Brain microvascular endothelial cell (primary cell): Measurements from ENCODE around the gene TNFRSF19.

ENCODE experiments used
- DNase-seq: peaks from one replicate; pipeline ENCODE4 v3.0.0-alpha.2; 2020
- H3K27ac ChIP-seq: fragments of 250-450 bp; sonication (Bioruptor Pico); 2 replicates; pipeline ENCODE4 v1.5.1; 2020; ENCODE audit warnings: mild to moderate bottlenecking, moderate library complexity
- H3K27me3 ChIP-seq: fragments of 250-450 bp; sonication (Bioruptor Pico); replicated peaks from 2 replicates; pipeline ENCODE4 v1.5.1; 2020; ENCODE audit warnings: mild to moderate bottlenecking
- H3K36me3 ChIP-seq: fragments of 250-450 bp; sonication (Bioruptor Pico); replicated peaks from 2 replicates; pipeline ENCODE4 v1.5.1; 2020; ENCODE audit warnings: mild to moderate bottlenecking
- H3K4me3 ChIP-seq: 2 replicates; pipeline ENCODE4 v1.5.1; 2011; ENCODE audit warnings: low read depth, mild to moderate bottlenecking, control low read depth, low read length, moderate library complexity
- in situ Hi-C: cut with HindIII; loops from 2 replicates; pipeline ENCODE4 v1.10.0; 2017; ENCODE audit warnings: low sequenced_read_pairs, low pct_ligation_motif_present
- TF ChIP-seq, protein P1 (sequence below): IDR thresholded peaks from 2 replicates; pipeline ENCODE4 v1.5.1; 2011; ENCODE audit warnings: low read depth, mild to moderate bottlenecking, moderate library complexity, low read length, control low read depth, inconsistent platforms; ENCODE audit errors: missing control alignments

The TNFRSF19 gene

GRCh38 chr13:23578411-23579071 is 8.3 kb downstream of the TNFRSF19 start:
- peak; percentile 69 for DNase-seq
- in situ Hi-C loops = no loop called here
- Histone ChIP-seq H3K4me3 (peak overlapping the region; percentile 85), H3K27me3 (no peaks in the 10 kb centered on the region), H3K36me3 (no peaks in the 10 kb centered on the region), H3K27ac (peak overlapping the region; percentile 83)
- TF ChIP-seq, protein P1, sequence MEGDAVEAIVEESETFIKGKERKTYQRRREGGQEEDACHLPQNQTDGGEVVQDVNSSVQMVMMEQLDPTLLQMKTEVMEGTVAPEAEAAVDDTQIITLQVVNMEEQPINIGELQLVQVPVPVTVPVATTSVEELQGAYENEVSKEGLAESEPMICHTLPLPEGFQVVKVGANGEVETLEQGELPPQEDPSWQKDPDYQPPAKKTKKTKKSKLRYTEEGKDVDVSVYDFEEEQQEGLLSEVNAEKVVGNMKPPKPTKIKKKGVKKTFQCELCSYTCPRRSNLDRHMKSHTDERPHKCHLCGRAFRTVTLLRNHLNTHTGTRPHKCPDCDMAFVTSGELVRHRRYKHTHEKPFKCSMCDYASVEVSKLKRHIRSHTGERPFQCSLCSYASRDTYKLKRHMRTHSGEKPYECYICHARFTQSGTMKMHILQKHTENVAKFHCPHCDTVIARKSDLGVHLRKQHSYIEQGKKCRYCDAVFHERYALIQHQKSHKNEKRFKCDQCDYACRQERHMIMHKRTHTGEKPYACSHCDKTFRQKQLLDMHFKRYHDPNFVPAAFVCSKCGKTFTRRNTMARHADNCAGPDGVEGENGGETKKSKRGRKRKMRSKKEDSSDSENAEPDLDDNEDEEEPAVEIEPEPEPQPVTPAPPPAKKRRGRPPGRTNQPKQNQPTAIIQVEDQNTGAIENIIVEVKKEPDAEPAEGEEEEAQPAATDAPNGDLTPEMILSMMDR = peak; percentile 78

DNA sequence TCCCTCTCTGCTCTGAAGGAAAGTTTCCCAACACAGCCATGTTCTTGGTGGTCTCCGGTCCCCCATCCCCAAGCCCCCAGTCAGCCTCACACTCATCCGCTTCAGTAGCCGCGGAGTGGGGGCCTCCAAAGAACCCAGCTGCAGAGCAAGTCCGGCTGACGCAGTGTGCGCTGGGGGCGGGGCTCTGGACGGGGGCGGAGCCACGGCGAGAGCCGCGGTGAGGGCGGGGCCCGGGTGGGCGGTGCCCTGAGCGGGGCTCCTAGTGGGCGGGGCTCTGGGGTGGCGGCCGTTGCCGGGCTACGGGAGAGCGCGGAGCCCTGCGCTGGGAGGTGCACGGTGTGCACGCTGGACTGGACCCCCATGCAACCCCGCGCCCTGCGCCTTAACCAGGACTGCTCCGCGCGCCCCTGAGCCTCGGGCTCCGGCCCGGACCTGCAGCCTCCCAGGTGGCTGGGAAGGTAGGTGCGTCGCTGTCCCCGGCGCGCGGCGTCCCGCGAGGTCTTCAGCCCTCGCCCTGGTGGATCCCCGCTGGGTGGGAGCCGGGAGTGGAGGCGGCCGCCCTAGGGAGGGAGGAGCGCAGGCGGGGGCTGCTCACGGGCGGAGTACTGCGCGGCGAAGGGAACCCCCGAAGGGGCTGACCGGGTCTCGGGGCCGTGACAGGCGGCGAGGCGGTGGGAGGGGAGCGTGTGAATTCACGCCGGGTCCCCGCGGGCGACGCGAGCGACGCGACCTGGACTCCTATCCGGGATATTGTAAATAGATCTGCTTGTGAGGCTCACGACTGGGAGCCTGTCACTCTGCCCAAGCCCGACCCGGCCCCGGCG is 9.1 kb downstream of the TNFRSF19 start:
- TF ChIP-seq, protein P1 = no peak
- DNase-seq = peak; percentile 83
- peak overlapping the region; percentile 83 for H3K27ac ChIP-seq
- H3K4me3 ChIP-seq = peak overlapping the region; percentile 85
- no peaks in the 10 kb centered on the region for H3K36me3 ChIP-seq
- H3K27me3 ChIP-seq = no peaks in the 10 kb centered on the region
- in situ Hi-C loops = no loop called here

DNA sequence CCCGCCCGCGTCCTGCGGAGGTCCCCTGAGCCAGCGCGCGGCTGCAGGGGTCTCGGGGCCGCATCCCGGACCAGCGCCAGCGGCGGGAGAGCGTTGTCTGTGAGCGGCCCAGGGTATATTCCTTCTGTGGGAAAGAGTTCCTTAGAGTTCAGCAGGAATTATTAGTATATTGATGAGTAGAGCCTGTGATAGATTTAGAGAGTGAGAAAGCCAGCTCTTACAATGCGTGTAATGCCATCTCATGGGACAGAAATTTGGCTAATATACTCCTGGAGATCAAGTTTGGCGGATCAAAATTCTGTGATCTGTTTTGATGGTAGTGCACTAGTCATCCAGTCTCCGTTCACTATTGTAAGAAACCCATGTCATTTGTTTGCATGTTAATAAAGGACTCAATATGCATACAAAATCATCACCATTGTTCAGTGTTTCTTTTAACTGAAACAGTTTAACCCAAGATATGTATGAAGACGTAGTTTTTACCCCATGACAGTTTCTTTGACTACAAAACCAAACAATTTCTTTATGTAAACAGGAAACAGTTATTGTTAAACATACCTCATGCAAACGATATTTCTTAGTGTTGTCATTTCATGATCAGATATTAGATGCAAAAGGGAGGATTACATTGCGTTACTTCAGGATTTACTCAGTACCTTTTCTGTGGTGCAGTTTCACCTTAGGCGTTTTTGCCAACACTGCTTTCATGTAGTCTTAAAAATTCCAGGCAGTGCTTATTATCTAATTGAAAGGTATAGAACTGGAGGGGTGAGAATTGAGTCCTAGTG is 9.9 kb downstream of the TNFRSF19 start:
- no peak for DNase-seq
- TF ChIP-seq, protein P1 = no peak
- Histone ChIP-seq H3K27me3 (no peaks in the 10 kb centered on the region), H3K27ac (peak overlapping the region; percentile 83), H3K36me3 (no peaks in the 10 kb centered on the region), H3K4me3 (peak overlapping the region; percentile 85)
- in situ Hi-C loops = no loop called here

DNA sequence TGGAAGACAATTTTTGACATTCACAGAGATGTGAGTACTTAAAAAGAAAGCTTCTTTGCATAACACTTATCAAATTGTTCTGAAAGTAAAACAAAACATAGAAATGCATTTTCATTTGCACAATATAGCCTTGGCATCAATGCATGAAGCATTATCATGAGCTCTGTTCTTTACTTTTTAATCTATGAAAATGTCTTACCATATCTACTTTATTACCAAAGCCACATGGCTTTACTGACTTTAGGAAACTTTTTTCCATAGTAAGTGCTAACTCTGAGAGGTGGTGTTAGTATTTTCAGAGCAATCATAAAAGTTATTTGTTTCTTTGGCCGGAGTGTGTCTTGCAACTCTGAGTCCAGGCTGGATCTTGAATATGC is 10.5 kb downstream of the TNFRSF19 start:
- peak overlapping the region; percentile 85 for H3K4me3 ChIP-seq
- in situ Hi-C loops = no loop called here

DNA sequence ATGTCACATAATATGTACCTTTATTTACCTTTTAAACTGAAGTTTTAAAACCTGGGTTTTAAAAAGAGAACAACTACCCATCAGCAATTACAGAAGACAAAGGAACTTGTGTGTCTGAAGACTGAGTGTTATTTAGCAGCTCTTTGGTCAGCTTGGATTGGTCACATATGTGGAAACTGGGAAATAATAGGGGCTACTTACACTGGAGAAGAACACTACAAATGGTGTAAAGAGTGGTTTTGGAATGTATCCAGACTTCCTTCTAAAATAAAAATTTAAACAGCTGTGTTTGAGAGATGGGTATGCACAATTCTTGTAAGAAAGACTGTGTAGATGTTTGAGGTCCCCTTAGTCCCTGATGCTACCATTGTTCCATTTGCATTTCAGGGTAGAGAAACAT is 13.3 kb downstream of the TNFRSF19 start:
- TF ChIP-seq, protein P1 = no peak
- Histone ChIP-seq H3K4me3 (no peak overlapping the region), H3K27me3 (no peaks in the 10 kb centered on the region), H3K27ac (no peak overlapping the region), H3K36me3 (no peaks in the 10 kb centered on the region)
- DNase-seq = no peak
- in situ Hi-C loops = no loop called here

More for the DNA sequence above, 10.5 kb downstream of the TNFRSF19 start:
- Histone ChIP-seq H3K27me3 (no peaks in the 10 kb centered on the region), H3K27ac (no peak overlapping the region), H3K36me3 (no peaks in the 10 kb centered on the region)
- TF ChIP-seq, protein P1 = no peak
- no peak for DNase-seq
